GM06990 (cell line): Measurements from ENCODE around the gene CHL1.

Experiments used
- DNase-seq: peaks from one replicate; pipeline ENCODE4 v3.0.0-alpha.2; 2011; ENCODE audit not compliant: insufficient read length; ENCODE audit errors: extremely low read depth
- H3K27me3 ChIP-seq: replicated peaks from 2 replicates; pipeline ENCODE4 v1.6.0; 2011; ENCODE audit warnings: low read length; ENCODE audit not compliant: control insufficient read depth, insufficient read depth
- H3K36me3 ChIP-seq: 2 replicates; pipeline ENCODE4 v1.5.1; 2011; ENCODE audit warnings: low read length; ENCODE audit not compliant: control insufficient read depth, insufficient read depth
- H3K4me3 ChIP-seq: replicated peaks from 2 replicates; pipeline ENCODE4 v1.5.1; 2011; ENCODE audit warnings: low read depth, mild to moderate bottlenecking, control low read depth, low read length
- TF ChIP-seq, protein P1 (sequence below): IDR thresholded peaks from 2 replicates; pipeline ENCODE4 v1.5.1; 2011; ENCODE audit warnings: low read length, control low read depth, mild to moderate bottlenecking, inconsistent platforms; ENCODE audit not compliant: insufficient read depth, poor library complexity, severe bottlenecking

CHL1 gene

DNA sequence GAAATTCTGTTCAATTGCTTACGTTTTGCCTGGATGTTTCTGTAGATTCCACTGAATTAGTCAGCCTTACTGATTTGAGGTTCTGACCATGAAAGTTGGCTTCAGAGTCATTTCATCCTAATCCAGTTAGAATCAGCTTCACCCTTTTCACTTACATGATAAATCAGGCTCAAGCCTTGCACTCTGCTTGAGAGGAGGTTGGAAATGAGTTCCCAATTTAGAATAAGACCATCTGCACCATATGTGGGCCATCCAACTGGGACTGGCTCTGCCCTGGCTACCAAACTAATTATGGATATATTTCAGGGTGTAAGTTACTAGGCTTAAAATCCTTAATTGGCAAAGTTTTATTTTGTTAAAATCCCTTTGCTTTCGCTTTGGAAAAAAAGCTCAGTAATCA is 255.7 kb downstream of the CHL1 start:
- DNase-seq, result no peak
- Histone ChIP-seq H3K36me3 (no peaks in the 10 kb centered on the region), H3K27me3 (no peaks in the 10 kb centered on the region), H3K4me3 (no peak overlapping the region)
- TF ChIP-seq, protein P1, sequence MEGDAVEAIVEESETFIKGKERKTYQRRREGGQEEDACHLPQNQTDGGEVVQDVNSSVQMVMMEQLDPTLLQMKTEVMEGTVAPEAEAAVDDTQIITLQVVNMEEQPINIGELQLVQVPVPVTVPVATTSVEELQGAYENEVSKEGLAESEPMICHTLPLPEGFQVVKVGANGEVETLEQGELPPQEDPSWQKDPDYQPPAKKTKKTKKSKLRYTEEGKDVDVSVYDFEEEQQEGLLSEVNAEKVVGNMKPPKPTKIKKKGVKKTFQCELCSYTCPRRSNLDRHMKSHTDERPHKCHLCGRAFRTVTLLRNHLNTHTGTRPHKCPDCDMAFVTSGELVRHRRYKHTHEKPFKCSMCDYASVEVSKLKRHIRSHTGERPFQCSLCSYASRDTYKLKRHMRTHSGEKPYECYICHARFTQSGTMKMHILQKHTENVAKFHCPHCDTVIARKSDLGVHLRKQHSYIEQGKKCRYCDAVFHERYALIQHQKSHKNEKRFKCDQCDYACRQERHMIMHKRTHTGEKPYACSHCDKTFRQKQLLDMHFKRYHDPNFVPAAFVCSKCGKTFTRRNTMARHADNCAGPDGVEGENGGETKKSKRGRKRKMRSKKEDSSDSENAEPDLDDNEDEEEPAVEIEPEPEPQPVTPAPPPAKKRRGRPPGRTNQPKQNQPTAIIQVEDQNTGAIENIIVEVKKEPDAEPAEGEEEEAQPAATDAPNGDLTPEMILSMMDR, result no peak

DNA sequence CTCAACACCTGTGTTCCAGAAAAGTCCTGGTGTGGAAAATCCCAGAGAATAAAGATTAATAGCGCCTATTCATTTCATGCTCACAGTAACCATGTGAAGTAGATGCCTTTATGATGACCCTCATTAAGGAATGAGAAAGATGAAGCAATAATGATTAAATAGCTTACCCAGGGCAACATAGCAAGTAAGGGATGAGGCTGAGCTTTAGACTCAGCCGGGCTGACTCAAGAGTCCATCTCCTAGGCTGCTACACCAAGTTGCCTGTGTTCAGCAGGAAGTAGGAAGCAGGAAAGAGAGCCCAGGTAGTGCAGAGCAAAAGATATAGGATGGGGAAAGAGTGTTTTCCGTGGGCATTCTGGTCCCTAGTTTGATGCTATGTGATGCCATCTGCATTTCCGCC is 256.5 kb downstream of the CHL1 start:
- Histone ChIP-seq H3K4me3 (no peak overlapping the region), H3K36me3 (no peaks in the 10 kb centered on the region), H3K27me3 (no peaks in the 10 kb centered on the region)
- DNase-seq, result no peak
- TF ChIP-seq, protein P1, result no peak

DNA sequence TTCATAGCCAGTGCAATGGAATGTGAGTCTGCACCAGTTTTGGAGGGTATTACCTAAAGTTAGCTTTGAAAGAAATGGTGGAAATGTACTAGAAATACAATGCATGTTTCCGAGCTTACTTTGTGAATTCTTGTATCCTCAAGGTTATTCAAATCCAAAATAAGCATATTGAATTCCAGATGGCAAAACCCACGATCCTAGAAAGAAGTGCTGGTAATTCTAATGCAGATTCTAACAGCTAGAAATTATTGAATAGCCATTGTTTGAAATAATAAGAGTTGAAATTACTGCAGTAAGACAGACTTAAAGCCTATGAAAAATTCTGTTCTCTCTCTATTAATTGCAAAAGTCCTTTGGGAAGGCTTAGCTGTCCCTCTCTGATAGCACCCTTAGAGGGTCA is 258.4 kb downstream of the CHL1 start:
- Histone ChIP-seq H3K27me3 (no peaks in the 10 kb centered on the region), H3K36me3 (no peaks in the 10 kb centered on the region), H3K4me3 (no peak overlapping the region)
- TF ChIP-seq, protein P1, result no peak
- DNase-seq, result no peak

DNA sequence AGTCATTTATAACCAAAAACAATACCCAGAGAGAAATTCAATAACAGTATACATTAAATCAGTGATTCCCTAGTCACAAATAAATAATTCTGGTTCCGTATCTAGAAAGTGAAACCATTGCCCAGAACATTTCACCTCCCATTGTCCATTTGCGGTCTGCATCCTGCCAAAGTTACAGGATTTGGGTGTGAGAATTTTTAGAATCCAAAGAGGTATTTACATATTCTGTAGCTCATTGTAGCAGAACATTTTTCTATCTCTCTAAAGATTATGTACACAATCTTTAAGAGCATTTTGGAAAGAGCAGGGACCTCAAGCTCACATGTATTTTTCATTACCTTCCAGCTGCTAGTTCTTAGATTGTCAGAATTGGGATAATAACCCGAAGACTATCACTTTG is 261.6 kb downstream of the CHL1 start:
- no peak for DNase-seq
- no peak overlapping the region for H3K4me3 ChIP-seq
- H3K27me3 ChIP-seq, result no peaks in the 10 kb centered on the region
- no peaks in the 10 kb centered on the region for H3K36me3 ChIP-seq
- TF ChIP-seq, protein P1, result no peak

DNA sequence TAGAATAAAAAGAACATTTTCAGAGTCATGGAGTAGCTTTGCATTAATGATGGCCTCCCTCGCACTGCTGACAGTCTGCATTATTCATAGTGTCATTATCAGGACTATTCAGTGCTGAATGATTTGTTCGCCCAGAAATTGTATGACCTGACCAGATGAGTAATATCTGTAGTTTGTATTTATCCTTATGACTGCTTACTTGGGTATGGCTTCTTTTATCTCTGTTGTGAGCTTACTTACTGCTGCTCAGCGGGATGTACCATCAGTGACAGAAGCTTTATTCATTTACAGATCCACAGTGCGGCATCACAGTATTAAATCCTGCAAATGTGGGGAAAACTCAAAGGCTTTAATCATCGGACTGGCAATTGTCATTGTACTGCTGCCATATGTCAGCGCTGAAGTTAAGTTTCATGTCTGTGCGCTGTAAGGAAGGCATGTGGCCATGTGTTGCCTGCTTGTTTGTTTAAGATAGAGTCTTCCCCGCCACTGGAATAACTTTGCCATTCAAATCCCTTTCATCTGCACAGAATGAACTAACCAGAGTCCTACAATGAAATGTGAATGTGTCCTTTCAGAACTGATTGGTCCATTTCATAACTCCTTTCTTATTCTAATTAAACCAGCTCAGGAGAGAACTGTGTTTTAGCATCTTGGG is 262.2 kb downstream of the CHL1 start:
- Histone ChIP-seq H3K4me3 (no peak overlapping the region), H3K27me3 (no peaks in the 10 kb centered on the region), H3K36me3 (no peaks in the 10 kb centered on the region)
- no peak for DNase-seq
- TF ChIP-seq, protein P1, result no peak
